ENCODE measurements around the gene TBX2.
"Not testable (repeated sequence)": the region's sequence is repeated elsewhere in the genome, so short reads cannot be mapped to it uniquely, and the experiment has no call there.

DNA sequence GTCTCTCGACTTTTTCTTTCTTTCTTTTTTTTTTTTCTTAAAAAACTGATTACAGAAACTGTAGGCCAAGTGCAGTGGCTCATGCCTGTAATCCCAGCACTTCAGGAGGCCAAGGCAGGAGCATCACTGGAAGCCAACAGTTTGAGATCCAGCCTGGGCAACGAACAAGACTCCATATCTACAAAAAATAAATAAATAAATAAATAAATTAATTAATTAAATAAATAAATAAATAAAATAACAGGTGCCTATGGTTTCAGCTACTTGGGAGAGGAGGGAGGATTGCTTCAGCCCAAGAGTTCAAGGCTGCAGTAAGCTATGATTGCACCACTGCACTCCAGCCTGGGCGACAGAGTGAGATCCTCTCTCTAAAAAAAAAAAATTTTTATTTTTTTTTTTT, 42.6 kb upstream of the TBX2 start:
- TF ChIP-seq, protein P1, sequence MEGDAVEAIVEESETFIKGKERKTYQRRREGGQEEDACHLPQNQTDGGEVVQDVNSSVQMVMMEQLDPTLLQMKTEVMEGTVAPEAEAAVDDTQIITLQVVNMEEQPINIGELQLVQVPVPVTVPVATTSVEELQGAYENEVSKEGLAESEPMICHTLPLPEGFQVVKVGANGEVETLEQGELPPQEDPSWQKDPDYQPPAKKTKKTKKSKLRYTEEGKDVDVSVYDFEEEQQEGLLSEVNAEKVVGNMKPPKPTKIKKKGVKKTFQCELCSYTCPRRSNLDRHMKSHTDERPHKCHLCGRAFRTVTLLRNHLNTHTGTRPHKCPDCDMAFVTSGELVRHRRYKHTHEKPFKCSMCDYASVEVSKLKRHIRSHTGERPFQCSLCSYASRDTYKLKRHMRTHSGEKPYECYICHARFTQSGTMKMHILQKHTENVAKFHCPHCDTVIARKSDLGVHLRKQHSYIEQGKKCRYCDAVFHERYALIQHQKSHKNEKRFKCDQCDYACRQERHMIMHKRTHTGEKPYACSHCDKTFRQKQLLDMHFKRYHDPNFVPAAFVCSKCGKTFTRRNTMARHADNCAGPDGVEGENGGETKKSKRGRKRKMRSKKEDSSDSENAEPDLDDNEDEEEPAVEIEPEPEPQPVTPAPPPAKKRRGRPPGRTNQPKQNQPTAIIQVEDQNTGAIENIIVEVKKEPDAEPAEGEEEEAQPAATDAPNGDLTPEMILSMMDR (conservative IDR thresholded peaks at IDR 0.05; ENCODE audit: low read depth, low read length), result not testable (repeated sequence)
- not testable (repeated sequence) for TF ChIP-seq CEBPB (IDR thresholded peaks at IDR 0.05; ENCODE audit: low read depth, low read length); POLR2A (IDR thresholded peaks at IDR 0.05; ENCODE audit: low read depth, low read length); FOS (IDR thresholded peaks at IDR 0.05; ENCODE audit: low read depth, low read length); BHLHE40 (IDR thresholded peaks at IDR 0.05; ENCODE audit: low read depth, low read length); RCOR1 (IDR thresholded peaks at IDR 0.05; ENCODE audit: insufficient replicate concordance, low read length); MXI1 (IDR thresholded peaks at IDR 0.05; ENCODE audit: borderline replicate concordance, low read depth, low read length)
- TF ChIP-seq, protein P2, sequence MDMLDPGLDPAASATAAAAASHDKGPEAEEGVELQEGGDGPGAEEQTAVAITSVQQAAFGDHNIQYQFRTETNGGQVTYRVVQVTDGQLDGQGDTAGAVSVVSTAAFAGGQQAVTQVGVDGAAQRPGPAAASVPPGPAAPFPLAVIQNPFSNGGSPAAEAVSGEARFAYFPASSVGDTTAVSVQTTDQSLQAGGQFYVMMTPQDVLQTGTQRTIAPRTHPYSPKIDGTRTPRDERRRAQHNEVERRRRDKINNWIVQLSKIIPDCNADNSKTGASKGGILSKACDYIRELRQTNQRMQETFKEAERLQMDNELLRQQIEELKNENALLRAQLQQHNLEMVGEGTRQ (IDR thresholded peaks at IDR 0.05; ENCODE audit: low read depth, low read length), result not testable (repeated sequence)
